Activated CD8-positive, alpha-beta memory T cell treated with anti-CD3 and anti-CD28 coated beads, Interleukin-2, amount 50 U/mL, for 24 hours (primary cell): ENCODE measurements around the gene SNX10.
A peak's percentile ranks its signal among the peaks of the same experiment; 100 is the strongest.
"Not testable (repeated sequence)": the region's sequence is repeated elsewhere in the genome, so short reads cannot be mapped to it uniquely, and the experiment has no call there.

ENCODE experiments used
- DNase-seq: peaks from one replicate; pipeline ENCODE4 v3.0.0-alpha.2; 2020; ENCODE audit errors: extremely low read depth

Gene SNX10, protein sequence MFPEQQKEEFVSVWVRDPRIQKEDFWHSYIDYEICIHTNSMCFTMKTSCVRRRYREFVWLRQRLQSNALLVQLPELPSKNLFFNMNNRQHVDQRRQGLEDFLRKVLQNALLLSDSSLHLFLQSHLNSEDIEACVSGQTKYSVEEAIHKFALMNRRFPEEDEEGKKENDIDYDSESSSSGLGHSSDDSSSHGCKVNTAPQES

DNA sequence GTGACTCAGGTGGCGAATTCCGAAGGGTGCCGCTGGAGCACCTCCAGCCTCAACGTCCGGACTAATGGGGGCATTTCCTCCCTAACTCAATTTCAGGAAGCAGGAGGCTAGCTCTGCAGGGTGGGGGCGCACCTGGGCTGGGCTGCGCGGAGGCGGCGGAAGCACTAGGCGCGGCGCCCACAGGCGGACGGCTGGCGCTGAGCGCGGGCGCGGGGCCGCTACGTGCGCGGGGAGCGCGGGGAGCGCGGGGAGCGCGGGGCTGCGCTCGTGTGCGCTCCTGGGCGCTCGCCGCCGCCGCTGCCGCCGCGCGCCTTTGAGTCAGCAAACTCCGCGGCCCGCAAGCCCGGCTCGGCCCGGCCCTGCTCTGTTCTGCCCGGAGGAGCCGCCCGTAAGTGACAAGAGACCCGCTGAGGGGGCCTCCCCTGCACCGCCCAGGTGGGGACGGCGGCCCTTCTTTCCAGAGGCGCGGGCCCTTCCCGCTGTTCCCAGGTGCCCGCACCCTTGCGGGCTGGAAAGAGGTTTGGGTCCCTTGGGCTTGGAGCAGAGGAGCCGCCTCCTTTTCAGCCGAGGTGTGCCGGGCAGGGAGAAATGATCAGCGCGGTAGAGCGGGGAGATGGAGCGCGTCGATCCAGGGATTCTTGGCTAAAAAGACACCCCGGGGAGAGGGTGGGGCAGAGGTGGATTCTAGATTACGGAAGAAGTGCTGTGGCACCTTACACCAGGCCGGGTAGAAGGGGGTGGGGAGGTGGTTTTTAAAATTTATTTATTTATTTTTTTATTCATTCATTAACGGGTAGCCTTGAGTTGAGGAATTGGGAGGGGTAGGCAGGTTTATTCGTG, at the start of gene SNX10:
Gene SNX10, plus strand, starts transcription at position 164 of the 840 bp plus-strand sequence. CDS start 54,581 bp downstream, outside the sequence.
- DNase-seq = no peak

- DNase-seq = no peak
These were observed 46.5 kb upstream of the SNX10 start for GRCh38 chr7:26245150-26245549.

- no peak for DNase-seq
These were observed 41.4 kb upstream of the SNX10 start for GRCh38 chr7:26250239-26250638.

DNA sequence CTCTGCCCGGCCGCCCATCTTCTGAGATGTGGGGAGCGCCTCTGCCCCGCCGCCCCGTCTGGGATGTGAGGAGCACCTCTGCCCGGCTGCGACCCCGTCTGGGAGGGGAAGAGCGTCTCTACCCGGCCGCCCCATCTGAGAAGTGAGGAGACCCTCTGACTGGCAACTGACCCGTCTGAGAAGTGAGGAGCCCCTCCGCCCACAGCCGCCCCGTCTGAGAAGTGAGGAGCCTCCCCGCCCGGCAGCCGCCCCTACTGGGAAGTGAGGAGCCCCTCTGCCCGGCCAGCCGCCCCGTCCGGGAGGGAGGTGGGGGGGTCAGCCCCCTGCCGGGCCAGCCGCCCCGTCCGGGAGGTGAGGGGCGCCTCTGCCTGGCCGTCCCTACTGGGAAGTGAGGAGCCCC, 29.8 kb upstream of the SNX10 start:
- not testable (repeated sequence) for DNase-seq

DNA sequence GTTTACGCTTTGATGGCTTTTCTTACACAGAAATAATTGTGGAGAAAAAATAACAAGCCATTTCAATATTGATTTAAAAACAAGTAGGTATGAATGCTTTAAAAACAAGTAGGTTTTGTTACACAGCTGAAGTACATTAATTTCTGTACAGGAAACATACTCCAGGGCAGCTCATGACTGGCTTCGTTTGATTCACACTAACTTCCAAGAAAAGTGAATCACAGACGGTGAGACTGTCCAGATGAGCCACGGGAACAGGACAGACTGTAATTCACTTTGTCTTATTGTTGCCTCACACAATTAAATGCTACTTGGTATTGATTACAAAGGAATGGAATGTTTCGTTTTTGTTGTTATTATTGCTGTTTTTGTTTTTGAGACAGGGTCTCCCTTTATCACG, 26.6 kb upstream of the SNX10 start:
- DNase-seq = no peak

- DNase-seq = no peak
These were observed 26.1 kb upstream of the SNX10 start for GRCh38 chr7:26265499-26266075.

DNA sequence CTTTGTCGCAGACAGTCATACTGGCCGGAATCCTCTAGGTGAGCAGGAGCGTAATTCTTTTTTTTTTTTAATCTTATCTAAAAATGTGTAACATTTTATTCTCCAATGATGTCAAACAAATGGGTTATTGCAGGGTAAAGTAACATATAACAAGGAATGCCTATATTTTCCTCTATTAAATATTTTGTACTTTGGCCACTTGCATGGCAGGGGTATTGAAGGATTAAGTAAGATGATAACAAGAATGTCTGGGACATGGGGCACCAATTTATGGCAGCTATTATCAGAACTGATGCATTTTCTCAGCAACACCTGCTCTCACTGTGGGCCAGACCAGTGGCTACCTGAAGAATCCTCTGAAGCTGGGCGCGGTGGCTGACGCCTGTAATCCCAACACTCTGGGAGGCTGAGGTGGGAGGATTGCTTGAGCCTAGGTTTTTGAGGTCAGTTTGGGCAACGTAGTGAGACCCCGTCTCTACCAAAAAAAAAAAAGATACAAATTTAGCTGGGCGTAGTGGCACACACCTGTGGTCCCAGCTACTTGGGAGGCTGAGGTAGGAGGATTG, 24.0 kb upstream of the SNX10 start:
- DNase-seq = no peak

DNA sequence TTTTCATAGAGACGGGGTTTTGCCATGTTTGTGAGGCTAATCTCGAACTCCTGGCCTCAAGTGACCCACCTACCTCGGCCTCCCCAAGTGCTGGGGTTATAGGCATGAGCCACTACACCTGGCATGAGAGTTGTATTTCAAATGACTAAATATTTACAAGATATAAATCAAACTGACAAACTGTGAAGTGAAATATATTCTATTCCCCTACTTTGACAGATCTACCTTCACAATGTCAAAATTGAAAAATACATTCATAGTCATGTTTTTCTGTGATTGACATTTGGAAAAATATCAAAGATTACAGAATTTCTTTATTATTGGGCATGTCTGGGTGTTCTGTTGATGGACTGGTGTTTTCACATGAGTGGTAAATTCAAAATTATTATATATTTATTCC, 16.4 kb upstream of the SNX10 start:
- DNase-seq = no peak

- DNase-seq = no peak
These were observed 12.9 kb upstream of the SNX10 start for GRCh38 chr7:26278770-26279169.

DNA sequence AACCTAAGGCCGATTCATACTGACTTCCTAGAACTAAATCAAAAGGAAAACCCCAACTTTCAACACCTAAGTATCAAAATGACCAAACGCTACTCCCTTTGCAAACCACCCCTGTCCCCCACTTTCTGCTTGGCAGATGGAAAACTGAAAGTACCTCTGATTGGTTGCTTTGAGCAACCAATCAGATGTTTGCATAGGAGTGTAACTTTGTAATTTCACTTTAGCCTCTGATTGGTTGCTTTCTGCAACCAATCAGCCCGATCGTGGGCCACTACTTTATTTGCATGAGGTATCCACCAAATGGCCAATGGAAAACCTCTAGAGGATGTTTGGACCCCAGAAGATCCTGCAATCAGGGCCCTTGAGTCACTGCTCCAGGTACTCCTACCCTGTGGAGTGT, 12.3 kb upstream of the SNX10 start:
- no peak for DNase-seq

DNA sequence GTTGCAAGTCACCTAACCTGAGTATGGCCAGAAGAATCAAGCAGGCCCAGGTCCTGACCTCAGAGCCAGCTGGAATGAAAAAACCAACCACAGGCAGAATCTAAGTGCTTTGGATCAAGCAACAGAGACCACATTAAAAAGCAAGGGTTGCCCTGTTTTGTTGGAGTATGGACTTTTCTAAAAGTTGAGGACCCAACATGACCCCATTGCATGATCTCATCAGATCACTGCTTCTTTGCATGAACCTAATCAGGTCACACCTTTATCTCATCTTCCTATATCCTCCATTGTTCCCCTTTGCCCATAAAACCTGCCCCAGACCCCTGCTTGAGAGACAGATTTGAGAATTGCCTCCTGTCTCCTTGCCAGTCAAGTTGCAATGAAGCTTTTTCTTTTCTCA, 11.6 kb upstream of the SNX10 start:
- no peak for DNase-seq

DNA sequence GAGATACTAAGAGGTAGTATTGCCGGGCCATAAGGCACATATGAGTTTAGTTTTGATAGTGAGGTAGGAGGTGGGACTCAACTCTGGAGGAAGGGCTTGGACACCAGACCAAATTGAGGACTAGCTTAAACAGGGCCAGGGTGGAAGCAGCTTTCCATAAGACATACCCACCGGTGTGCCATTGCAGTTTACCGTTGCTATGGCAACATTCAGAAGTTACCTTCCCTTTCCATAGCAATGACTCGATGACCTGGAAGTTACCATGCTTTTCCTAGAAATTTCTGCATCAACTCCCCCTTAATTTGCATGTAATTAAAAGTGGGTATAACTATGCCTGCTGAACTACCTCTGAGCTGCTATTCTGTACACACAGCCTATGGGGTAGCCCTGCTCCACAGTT, 10.9 kb upstream of the SNX10 start:
- no peak for DNase-seq

GRCh38 chr7:26284477-26284876, 7.2 kb upstream of the SNX10 start:
- no peak for DNase-seq

GRCh38 chr7:26284995-26285632, 6.5 kb upstream of the SNX10 start:
- DNase-seq = no peak

DNA sequence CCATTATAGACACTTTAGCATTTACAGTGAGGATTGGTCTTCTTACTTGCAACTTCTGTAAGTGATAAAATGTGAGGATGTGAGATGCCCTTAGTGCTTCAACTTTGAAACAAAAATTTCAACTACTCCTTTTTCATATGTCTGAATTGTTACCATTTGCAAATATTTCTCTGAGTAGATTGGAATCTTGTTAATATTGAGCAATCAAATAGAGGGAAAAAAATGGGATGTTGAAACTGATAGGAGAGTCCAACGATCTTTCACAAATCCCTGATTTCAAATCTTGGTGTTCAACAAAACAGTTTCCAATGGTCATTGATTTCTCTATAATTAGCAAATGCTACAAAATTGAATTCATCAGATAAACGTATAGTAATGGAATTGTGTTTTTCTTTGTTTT, 5.5 kb upstream of the SNX10 start:
- no peak for DNase-seq

- not testable (repeated sequence) for DNase-seq
These were observed 3.5 kb upstream of the SNX10 start for GRCh38 chr7:26288126-26288525.

GRCh38 chr7:26291251-26291650, 411 bp upstream of the SNX10 start:
- no peak for DNase-seq

DNA sequence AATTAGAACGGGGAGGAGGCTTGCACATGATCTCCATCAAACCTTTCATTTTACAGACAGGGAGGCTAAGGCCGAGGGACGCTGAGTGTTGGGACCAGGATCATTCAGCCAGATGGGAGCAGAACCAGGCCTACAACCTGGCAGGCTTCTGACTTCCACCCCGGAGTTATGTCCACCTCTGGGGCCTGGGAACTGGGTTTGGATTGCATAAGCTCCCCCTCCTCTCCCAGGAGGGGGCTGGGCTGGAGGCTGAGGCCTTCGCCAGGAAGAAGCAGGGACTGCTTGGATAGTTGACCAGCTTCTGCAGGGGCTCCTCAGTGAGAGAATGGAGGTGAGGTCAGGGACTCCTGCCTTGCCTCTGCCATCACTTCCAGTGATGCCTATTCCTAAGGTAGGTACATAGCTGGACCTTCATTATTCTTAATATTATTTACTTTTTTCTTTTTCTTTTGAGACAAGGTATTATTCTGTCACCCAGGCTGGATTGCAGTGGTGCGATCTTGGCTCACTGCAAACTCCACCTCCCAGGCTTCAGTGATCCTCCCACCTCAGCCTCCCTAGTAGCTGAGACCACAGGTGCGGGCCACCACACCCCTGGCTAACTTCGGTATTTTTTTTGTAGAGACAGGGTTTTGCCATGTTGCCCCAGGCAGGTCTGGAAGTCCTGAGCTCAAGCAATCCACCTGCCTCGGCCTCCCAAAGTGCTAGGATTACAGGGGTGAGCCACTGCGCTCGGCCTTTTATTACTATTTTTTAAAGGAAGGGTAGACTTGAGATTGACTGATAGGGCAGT, 1.3 kb downstream of the SNX10 start:
- no peak for DNase-seq

DNA sequence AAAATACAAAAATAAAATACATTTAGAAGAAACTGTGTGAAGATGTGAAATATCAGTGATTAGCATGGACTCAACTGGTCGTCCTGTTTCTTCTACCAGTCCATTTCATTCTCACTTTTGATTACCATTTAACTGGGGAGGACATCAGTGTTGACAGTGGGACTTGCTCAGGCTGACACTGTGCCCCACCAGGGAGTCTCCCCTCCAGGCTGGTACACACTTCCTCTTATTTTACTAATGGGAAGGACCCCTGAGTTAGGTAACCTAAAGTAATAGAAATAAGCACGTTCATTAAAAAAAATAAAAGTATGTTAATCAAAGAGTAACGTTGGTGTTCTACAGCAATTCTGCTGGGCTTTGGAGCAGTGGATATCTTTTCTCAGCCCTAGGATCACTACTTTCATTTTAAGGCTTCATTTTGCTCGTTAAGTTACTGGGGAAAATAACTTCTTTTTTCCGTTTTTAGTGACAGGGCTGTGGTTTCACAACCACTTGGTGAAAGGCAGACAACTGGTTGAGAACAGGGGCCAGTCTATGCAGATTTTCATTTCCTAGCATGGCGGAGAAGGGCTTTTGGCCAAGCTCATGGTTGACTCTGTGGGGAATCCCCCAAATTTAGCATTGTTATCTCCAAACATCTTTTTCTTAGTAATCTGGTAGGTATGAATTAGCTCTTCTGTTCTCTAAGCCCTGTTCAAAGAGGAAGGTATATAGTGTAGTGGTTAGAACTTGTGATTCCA, 2.1 kb downstream of the SNX10 start:
- DNase-seq = peak; percentile 55

DNA sequence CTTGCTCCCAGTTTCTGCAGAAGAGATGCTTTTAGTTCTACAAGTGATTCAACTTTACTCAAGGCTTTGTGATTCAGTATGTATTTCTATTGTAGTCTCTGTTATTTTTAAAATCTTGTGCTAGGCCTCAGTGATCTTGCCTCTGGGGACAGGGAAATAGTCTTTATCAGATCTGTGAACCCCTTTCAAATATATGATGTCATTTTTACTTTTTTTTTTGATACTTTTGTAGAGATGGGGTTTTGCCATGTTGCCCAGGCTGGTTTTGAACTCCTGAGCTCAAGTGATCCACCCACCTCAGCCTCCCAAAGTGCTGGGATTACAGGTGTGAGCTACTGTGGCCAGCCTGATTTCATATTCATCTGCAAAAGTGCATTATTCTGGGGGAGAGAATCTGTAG, 3.4 kb downstream of the SNX10 start:
- DNase-seq = no peak

GRCh38 chr7:26295586-26295985, 3.9 kb downstream of the SNX10 start:
- no peak for DNase-seq
